GM18870 (cell line): ENCODE data around the gene FA2H.
"Not testable (repeated sequence)": the region's sequence is repeated elsewhere in the genome, so short reads cannot be mapped to it uniquely, and the experiment has no call there.

ENCODE experiments used
- ATAC-seq: cut with Tn5 transposase; IDR thresholded peaks from one replicate; pipeline ENCODE4 v1.9.1; 2021; ENCODE audit warnings: moderate library complexity; ENCODE audit not compliant: unreplicated experiment

FA2H gene

DNA sequence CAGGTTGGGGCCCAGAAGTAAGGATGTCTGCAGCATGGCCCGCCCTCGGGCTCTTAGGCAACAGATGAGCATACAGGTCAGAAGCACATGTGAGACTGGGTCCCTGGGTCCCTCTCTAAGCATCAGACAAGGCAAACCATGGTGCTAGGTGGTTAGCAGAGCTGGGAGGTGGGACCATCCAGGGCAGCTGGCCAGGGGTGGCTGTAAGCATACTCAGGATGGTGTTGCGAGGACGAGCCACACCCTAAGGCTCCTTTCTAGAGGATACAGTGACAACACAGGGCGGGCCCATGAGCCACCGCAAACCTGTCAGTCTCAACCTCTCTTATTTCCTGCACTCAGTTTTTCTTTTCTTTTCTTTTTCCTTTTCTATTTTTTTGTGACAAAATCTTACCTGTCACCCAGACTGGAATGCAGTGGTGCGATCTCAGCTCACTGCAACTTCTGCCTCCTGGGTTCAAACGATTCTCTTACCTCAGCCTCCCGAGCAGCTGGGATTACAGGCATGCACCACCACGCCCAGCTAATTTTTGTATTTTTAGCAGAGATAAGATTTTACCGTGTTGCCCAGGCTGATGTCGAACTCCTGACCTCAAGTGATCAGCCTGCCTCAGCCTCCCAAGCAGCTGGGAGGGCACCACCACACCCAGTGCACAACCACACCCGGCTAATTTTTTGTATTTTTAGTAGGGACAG is 3.6 kb downstream of the FA2H start:
- ATAC-seq: no peak

DNA sequence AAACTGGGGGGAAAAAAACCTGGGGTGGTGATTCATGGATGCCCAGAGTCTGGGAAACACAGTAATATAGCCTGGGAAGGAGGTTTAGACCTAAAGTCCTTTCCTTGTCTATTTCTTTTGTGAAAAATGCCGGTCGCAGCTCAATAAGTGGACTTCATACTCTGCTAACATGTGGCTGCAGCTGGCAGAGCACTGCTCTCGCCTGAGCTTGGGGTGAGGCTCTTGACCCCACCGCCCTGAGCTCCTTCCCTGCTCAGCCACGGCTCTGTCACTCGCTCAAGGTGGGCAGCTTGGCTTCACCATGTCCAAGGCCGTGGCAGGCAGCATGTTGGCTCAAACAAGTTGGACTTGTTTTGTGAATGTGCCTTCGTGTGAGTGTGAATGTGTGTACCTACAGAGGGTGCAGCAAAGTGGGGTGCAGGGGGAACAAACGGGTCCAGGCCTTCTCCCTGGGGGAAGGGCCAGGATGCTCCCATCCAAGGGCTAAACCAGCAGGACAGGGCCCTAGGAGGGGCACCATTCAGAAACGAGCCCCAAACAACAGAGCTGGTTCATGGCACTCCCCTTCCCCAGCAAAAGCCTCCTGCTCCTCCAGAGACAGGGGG is 4.9 kb downstream of the FA2H start:
- no peak for ATAC-seq

DNA sequence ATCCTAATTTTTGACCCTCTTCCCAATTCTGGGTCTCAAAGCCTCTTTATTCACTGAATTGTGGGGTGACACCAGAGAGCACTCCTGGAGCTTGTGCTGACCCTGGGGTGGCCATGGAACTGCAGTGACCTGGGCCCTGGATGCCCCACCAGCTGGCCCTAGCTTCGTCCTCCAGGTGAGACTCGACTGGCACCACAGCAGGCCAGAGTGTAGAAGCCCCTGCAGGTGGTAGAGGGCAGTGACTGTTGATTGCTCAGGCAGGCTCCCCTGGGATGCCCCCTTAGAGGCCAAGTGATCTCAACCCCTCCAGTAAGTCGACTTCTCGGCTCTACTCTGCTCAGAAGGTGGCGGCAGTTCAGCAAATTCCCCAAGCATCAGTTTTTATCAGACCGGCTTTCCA is 6.4 kb downstream of the FA2H start:
- no peak for ATAC-seq

DNA sequence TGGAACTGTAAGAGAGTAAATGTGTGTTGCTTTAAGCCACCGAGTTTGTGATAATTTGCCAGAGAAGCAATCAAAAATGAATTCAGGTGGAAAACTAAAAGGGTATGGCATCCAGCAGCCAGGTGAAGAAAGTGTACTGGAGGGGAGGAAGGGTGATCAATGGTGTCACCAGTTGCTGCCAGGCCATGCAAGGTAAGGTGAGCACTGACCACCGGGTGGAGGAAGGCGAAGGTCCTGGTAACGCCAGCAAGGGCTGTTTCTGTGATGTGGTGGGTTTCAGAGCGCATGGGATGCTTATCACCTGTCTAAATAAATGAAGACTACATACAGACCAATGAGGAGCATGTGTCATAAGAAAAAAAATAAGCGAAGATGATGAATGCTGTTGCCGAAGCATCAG is 6.9 kb downstream of the FA2H start:
- ATAC-seq: no peak

DNA sequence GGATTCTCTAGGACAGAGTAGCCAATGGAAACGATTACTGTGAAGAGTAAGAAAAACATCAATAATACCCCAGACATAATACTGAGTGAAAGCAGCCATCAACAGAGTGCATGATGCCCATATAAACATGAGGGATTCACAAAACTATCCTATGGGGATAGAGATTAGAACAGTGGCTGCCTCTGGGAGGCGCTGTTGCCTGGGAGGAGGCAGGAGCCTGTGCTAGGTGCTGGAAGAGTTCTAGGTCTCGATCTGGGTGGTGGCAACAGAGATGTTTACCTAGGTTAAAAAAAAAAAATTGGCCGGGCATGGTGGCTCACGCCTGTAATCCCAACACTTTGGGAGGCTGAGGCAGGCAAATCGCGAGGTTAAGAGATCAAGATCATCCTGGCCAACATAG is 7.9 kb downstream of the FA2H start:
- ATAC-seq: no peak

DNA sequence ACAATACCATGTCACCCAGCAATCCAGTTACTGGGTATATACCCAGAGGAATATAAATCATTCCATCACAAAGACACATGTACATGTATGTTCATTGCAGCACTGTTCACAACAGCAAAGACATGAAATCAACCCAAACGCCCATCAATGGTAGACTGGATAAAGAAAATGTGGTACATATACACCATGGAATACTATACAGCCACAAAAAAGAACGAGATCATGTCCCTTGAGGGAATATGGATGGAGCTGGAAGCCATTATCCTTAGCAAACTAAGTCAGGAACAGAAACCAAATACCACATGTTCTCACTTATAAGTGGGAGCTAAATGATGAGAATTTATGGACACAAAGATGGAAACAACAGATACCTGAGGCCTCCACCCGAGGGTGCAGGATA is 10.4 kb downstream of the FA2H start:
- not testable (repeated sequence) for ATAC-seq

DNA sequence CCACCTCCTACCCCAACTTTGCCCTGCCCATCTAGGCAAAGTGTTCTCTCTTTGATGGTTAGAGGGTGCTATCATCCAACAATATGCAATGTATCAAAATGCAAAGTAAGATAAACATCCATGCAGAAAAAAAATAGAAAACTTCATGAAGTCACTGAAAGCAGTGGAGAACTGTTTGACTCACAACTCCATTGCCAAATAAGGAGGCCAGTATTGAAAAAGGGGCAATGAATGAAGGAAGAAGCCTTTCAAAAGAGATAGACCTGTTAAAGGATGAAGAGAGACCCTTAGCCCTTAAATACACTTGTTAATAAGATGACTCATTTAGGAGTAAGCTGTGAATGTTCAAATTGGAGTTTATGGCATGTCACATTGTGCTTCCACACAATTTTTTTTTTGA is 13.0 kb downstream of the FA2H start:
- ATAC-seq: no peak

DNA sequence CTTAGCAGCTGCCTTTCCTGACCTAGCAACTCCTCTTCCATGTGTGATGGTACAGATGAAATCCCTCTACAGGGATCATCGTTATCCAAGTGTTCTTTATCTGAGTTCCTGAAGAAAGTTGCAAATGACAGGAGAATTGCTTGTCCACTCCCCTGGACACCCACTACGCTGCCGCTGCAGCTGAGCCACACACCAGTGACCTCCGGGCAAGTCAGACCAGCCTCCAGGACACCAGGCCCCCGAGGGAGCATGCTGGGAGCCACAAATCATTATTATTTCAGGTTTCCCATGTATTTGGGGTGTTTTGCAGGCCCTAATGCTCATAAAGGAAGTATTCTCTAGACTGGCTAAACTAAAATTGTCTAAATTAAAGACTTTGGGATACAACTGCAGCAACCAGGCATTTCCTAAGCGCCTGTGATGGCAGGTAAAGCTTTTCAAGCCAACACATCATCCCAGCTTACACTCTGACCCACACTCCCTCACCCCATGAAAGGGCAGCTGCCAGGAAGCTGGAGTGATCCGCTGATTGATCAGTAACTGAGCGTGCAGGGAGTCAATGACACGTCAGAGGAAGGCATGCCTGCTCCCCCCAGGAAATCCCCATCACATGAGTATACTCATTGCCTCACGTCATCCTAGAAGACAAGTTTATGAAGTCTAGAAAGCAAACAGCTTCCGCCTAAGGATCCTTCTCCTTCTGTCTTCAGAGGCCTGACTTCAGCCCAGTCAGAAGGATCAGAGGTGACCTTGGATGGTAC is 14.4 kb downstream of the FA2H start:
- ATAC-seq: no peak

DNA sequence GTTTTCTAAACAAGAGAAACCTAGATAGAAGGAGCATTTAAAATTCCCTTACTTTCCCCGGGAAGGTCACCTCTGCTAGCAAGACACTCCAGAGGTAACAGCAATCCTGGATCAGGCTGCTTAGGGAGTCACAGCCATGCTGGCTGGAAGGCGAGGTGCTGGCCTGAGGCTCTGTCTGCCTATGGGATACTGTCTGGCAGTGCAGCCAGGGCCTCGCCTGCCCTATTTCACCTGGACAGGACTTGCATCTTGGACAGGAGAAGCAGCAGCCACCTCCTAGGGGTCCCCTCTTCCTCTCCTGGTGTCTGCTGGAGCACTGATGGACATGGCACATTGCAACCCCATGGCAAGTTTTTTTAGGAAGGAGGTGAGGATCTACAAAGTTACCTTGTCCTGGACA is 15.1 kb downstream of the FA2H start:
- no peak for ATAC-seq

DNA sequence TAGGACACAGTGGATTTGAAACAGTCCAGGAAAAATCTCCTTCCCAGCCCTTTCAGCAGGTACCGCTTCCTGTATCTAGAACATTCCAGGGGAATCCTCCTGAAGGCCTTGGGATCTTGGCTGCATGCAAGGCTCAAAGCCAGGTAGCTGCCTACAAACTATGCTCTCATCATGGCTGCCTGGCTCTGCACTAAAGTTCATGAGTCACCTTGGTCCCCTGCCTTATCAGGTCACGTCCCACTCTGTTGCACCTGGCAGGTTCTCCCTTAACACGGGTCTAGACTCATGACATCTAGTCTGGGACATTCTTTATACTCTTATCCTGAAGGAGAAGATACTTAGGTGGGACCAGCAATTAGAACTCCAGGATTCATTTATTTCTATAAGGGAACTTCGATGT is 15.8 kb downstream of the FA2H start:
- ATAC-seq: no peak

DNA sequence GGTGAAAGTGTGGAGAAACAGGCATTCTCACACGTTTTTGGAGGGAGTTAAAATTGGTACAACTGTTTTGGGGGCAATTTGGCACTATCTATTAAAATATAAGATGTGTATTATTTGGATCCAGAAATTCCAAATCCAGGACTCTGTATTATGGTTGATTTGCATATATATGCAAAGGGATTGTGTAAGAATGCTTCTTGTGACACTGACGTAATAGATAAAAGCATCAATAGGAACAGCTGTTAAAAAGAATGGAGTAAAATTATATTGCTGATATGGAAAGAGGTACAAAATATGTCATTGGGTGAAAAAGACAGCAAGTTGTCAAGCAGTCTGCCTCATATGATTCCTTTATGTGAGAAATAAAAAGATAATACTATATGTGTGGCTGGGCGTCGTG is 17.3 kb downstream of the FA2H start:
- ATAC-seq: no peak

DNA sequence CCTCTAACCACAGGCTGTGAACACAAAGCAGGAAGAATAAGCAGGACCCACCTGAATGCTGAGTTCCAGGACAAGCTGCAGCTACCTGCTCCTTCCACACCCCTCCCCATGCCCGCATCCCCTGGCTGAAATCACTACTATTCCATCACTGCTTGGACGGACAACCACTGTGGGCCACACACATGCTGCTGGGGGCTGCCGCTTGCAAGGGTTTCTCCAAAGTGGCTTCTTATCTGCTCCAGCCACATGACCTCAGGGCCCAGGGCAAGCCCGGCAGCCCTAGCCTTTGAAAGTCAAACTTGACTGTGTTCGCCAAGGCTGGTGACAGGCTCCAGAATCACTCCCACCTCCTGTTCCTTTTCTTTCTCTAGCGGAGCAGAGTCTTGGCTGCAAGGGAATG is 18.4 kb downstream of the FA2H start:
- no peak for ATAC-seq

DNA sequence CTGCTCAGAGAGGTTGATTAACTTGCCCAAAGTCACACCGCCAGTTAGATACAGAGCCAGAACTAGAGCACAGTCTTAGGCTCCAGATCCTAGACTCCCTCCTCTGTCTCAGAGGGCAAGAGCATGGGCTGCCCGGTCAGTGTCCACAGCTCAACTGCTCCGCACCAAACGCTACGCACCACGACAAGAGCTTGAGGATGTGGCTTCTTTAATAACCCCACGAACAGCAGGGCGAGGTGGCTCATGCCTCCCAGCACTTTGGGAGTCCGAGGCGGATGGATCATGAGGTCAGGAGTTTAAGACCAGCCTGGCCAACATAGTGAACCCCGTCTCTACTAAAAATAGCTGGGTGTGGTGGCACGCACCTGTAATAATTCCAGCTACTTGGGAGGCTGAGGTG is 21.4 kb downstream of the FA2H start:
- no peak for ATAC-seq

DNA sequence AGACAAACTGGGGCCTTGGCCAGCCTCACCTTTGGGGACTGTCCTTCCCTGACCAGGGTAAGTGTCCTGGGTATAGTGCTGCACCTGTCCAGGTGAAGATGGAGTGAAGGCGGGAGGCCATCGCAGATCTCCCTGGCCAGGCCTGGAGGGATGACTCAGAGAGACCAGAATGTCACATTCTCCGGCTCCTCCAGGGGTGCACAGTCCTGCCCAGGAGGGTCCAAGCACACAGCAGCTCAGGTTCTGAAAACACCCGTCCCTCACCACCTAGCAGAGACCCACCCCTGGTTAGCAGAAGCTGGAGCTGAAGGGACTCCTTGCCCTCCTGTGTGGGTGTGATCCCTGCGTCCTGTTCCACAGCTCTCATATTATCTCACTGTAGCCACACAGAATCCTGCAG is 21.9 kb downstream of the FA2H start:
- no peak for ATAC-seq

DNA sequence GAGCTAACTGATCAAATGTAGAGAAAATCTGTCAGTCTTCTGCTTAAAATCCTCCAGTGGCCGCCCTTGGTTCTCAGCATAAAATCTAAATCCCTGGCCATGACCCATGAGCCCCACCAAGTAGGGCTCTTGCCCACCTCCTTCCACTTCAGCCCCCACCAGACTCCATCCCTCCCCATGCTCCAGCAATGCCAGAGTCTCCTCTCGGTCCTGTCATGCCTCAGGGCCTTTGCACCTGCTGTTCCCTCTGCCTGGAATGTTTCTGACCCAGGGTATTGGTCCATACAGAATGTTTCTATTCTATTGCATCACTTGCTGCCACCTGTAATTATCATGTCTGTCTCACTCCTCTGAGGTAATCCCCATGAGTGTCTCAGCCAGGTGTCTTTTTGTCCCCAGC is 22.4 kb downstream of the FA2H start:
- ATAC-seq: no peak

DNA sequence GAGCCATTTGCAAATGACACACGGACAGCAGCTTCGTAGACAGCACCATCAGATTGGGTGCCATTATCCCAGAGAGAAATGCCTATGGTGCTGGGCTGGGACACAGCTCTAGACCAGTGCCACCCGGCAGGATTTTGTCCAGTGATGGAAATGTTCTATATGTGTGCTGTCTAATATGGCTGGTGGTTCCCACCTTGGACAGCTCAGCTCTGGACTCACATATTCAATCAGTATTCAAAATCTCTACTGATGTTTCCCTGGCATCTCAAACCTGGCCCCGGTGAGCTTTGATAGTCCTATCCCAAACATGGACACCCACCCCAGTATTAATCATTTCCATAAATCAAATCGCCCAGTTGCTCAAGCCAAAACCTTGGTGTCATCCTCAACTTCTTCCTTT is 23.0 kb downstream of the FA2H start:
- no peak for ATAC-seq

DNA sequence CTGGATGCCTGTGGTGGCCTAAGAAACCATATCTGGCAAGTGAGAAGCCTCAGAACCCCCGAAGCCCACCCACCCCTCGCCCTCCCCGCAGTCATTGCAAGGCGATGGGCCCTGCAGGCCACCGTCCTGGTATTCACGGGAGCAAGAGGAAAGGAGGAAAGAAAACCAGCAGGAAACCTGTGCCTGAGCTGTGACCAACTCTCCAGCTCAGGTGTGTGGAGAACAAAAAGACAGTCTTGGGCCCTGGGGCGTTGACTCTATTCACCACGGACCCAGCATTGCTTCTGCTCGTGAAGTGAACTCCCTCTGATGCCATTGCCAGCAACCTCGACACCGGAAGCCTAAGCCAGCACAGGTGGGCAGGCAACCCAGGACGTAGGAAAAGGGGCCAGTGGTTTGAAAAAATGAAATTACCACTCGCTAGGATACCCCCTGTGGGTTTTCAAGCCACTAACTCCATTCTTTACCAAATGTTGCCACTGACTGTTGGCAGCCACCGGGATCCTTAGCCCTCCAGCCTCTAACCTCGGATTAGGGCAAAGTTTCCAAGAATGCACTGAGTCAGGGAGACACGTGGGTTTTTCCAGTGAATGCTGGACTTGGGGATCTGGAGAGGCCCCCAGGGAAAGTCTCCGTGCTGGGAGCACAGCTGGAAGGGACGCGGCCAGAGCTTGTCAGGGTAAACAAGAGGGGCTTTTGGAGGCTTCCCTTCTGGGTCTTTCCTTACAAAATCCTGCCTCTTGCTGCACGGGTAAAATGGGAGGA is 25.1 kb downstream of the FA2H start:
- ATAC-seq: no peak

DNA sequence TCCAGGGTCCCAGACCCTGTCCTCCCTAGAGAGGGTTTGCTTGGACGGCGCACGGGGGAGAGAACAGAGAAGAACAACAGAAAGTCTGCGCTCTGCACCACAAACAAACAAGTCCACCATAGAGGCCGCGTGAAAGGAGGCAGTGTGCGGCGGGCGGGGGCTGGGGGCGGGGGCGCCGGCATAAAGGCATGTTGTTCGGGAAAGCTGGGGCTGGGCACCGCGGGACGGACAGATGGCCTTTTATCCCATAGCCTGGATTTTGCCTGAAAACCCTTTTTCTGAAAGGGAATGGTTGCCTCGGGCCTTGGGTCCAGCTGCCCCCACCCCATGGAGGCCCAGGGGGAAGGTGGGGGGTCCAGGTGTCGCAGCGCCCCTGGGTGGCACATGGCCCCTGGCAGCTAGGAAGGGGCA is 26.0 kb downstream of the FA2H start:
- no peak for ATAC-seq

DNA sequence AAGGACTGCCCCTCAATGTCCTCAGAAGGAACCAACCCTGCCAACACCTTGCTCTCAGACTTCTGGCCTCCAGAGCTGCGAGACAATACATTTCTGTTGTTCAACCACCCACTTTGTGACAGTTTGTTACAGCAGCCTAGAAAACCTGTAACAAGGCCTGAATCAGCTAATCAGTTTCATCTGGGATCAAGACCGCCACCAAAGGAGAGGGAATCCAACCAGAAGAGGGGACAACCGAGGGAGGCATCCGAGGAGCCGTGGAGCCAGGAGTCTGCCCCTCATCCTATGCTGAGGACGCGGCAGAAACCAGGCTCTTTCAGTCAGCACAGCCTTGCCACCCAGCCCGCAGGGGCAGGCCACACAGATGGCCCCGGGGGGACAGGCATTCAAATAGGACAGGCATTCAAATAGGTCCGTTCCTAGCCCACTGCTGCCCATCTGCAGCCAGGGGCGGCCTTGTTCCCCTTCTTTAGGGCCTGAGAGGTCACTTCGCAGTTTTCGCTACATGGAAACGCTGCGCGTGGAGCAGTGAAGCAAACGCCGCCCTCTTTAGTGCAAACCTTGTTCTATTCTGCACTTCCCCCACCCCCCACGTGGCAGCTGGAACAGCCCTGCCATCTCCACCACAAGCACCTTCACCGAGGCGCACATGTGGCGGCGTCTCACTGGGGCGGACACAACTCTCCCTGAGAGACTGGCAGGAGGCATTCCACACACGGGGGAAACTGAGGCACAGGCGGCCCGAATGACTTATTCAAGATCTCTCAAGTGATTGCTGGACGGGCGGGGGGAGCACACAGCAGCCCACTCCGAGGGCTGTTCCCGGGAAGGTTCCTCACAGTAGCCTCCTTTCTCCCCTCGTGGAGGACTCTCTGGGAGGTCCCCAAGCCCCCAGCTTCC is 26.7 kb downstream of the FA2H start:
- ATAC-seq: no peak

DNA sequence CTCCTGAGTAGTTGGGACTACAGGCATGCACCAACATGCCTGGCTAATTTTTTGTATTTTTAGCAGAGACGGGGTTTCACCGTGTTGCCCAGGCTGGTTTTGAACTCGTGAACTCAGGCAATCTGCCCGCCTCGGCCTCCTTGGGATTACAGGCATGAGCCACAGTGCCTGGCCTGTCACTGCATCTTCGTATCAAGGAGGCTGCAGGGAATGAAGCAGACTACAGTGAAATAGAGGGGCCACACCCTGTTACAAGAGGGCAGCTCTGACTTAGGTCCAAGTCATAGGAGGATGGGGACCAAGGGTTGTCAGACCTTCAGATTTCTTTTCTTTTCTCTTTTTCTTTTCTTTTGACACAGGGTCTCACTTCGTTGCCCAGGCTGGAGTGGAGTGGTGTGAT is 28.7 kb downstream of the FA2H start:
- ATAC-seq: no peak
